Ramos (cell line): ENCODE data around the gene TPI1.

Experiments
- in situ Hi-C: fragments of 300-500 bp; cut with MboI; formaldehyde crosslinking; loops from one replicate; pipeline ENCODE4 v1.14.3; 2022; ENCODE audit warnings: low sequenced_read_pairs; ENCODE audit not compliant: unreplicated experiment

Gene TPI1

DNA sequence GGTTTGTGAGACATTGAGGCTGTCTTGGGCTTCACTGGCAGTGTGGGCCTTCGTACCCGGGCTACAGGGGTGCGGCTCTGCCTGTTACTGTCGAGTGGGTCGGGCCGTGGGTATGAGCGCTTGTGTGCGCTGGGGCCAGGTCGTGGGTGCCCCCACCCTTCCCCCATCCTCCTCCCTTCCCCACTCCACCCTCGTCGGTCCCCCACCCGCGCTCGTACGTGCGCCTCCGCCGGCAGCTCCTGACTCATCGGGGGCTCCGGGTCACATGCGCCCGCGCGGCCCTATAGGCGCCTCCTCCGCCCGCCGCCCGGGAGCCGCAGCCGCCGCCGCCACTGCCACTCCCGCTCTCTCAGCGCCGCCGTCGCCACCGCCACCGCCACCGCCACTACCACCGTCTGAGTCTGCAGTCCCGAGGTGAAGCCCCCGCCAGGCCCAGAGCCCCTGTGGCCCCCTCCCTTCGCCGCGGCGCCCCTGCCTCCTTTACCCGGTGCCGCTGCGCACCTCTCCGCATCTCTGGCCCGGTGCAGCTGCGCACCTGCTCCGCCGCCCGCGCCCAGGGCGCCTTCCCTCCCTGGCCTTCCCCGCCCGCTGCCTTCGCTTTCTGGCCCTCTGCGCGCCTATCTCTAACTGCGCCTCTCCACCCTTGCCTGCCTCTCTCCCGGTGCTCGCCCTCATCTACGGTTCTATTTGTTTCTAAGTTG lies 47.1 kb downstream of the TPI1 start, which contains the start of gene ENO2:
ENO2 (plus strand) TSS at position 335 of the 701 bp plus-strand sequence. CDS start 1,253 bp downstream, outside the sequence.
- in situ Hi-C loops = no loop called here

DNA sequence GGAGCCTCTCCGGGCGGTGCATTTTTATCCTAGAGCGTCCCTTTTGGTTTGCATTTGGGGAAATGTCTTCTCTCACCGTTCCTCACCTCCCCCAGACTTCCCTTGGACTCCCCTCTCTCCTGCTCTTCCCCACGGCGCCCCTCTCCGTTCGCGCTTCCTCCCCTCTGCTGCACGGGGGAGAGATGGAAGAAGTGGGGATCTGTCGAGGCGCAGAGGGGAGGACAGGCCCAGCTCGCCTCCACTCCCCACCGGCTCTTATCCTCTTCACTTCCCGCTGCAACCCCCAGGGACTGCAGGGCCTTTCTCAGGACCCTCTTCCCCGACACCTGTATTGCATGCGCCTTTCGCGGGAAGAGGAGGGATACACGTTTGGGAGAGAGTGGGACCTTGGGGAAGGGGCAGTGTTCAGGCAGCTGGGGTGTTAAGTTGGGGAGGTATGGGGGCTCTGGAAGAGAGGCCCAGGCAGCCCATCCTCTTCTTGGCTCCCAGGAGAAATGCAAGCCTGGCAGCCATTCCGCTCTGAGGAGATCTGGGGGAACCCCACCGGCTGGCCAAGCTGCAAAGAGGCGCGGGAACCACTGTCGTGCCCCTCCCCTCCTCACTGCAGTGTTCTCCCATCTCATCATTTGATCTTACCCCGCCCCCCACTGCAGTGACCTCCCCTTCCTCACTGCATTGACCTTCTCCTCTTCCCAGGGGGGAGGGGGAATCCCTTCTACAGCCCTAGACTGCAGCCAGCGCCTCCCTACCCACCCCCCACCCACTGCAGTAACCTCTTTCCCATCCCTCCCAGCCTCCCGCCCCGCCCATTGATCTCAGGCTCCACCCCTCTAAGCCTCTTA lies 47.8 kb downstream of the TPI1 start:
- in situ Hi-C loops = no loop called here

DNA sequence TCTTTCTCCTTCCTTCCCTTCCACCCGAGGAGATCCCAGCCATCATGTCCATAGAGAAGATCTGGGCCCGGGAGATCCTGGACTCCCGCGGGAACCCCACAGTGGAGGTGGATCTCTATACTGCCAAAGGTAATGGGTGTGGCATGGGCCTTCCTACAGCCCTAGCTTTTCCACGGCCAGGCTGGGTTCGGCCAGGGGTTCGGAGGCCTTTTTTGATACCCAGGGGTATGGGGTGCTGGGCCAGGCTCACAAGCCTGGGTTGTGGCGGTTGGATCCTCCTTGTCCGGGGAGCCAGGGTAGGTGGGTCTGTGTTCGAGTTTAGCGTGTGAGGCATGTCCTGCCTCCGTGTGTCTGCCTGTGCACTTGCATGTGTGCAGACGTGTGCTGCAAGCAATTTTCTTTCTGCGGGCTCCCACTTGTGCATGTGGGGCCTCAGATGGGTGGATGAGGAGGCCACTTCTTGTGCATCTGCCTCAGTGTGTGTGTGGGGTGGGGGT lies 48.5 kb downstream of the TPI1 start:
- in situ Hi-C loops = no loop called here

DNA sequence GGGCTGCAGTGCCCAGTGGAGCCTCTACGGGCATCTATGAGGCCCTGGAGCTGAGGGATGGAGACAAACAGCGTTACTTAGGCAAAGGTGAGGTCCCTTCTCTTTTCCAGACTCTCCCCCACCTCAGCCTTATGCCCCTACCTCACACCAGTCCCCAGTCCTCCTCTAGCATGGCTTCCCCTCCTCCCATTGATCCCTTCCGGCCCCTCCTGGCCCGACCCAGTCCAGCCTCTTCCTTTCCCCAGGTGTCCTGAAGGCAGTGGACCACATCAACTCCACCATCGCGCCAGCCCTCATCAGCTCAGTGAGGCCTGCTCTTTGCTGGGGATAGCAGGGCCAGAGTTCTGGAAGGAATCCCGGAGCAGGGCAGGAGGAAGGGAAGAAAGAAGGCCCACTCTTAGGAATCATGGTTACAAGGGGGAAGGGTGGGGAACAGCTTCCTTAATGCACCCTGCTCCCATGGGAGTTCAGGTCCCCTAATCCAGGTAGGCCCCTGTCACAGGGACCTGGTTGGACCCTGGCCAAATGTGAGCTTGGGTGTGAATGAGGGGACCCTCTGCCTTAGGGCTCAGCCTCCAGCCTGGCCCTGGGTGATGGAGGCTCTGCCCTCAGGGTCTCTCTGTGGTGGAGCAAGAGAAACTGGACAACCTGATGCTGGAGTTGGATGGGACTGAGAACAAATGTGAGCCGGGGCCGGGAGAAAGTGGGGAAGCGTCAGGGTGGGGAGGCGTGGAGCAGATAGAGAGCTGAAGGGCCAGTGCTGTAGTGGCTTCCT lies 49.3 kb downstream of the TPI1 start:
- in situ Hi-C loops = no loop called here

DNA sequence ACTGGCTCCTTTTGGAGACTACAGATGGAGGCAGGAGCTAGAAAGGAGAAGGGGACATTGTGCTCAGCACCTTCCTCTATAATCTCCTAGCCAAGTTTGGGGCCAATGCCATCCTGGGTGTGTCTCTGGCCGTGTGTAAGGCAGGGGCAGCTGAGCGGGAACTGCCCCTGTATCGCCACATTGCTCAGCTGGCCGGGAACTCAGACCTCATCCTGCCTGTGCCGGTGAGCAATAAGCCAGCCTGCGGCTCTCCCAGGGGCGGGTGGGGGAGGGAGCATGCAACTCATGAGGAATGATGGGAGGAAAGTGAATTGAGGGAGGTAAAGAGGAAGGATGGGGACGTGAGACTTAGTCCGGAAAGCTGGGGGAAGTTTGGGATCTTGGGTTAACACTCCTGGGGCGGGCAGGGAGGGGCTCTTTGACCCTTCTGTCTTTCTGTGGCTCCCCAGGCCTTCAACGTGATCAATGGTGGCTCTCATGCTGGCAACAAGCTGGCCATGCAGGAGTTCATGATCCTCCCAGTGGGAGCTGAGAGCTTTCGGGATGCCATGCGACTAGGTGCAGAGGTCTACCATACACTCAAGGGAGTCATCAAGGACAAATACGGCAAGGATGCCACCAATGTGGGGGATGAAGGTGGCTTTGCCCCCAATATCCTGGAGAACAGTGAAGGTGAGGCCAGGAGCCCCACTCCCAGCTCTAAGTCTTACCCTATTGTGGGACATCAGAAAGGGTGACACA lies 50.3 kb downstream of the TPI1 start:
- in situ Hi-C loops = no loop called here

DNA sequence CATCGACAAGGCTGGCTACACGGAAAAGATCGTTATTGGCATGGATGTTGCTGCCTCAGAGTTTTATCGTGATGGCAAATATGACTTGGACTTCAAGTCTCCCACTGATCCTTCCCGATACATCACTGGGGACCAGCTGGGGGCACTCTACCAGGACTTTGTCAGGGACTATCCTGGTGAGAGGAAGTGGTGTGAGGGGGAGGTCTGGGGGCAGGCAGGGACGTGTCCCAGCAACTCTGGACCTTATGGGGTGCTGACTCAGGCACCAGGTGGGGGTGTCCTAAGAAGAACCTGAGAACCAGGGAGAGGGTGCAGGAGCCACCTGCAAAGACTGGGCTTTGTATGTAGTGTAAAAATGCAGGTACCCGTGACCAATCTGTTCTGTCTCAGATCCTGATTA lies 52.3 kb downstream of the TPI1 start:
- in situ Hi-C loops = no loop called here
